DMS79 treated with DMSO at 0.1 percent for 48 hours (cell line): ENCODE data around the gene SLC22A16.

ENCODE experiments used
- DNase-seq: peaks from one replicate; lab custom pipeline; 2025; lab: John Stamatoyannopoulos, UW

Gene SLC22A16

GRCh38 chr6:110404607-110405006, 71.8 kb downstream of the SLC22A16 start:
- no peak for DNase-seq

- DNase-seq: no peak
Observed at GRCh38 chr6:110401585-110402176, 74.7 kb downstream of the SLC22A16 start.

- no peak for DNase-seq
Observed at GRCh38 chr6:110400208-110400607, 76.2 kb downstream of the SLC22A16 start.

- DNase-seq: no peak
Observed at GRCh38 chr6:110399219-110400071, 77.0 kb downstream of the SLC22A16 start.

- no peak for DNase-seq
Observed at GRCh38 chr6:110398778-110399177, 77.6 kb downstream of the SLC22A16 start.

GRCh38 chr6:110395221-110395620, 81.2 kb downstream of the SLC22A16 start:
- DNase-seq: no peak

- DNase-seq: no peak
Observed at GRCh38 chr6:110394409-110394808, 82.0 kb downstream of the SLC22A16 start.

- no peak for DNase-seq
Observed at GRCh38 chr6:110392727-110393126, 83.7 kb downstream of the SLC22A16 start.

- no peak for DNase-seq
Observed at GRCh38 chr6:110390404-110390803, 86.0 kb downstream of the SLC22A16 start.

- DNase-seq: no peak
Observed at GRCh38 chr6:110389689-110390382, 86.6 kb downstream of the SLC22A16 start.

- DNase-seq: no peak
Observed at GRCh38 chr6:110387986-110388385, 88.4 kb downstream of the SLC22A16 start.

- DNase-seq: no peak
Observed at GRCh38 chr6:110385458-110385863, 91.0 kb downstream of the SLC22A16 start.

- DNase-seq: no peak
Observed at GRCh38 chr6:110378552-110378951, 97.9 kb downstream of the SLC22A16 start.
